Measurements from ENCODE around the gene CARD11.

The CARD11 gene

GRCh38 chr7:3075441-3075840 is 31.8 kb upstream of the CARD11 start:
- no peak for DNase-seq
- TF ChIP-seq CTCF (IDR thresholded peaks at IDR 0.05; ENCODE audit: low read depth, low read length) = no peak
- H3K27me3 ChIP-seq = no peaks in the 10 kb centered on the region
- H3K9me3 ChIP-seq = no peaks in the 10 kb centered on the region; the same call in 1 of the 2 replicates
- H3K4me3 ChIP-seq (ENCODE audit: low read depth, low read length) = no peak overlapping the region
- H3K36me3 ChIP-seq = no peaks in the 10 kb centered on the region
- no peaks in the 10 kb centered on the region for H3K4me1 ChIP-seq

GRCh38 chr7:3074459-3074821 is 30.8 kb upstream of the CARD11 start:
- no peak for DNase-seq
- Histone ChIP-seq H3K9me3 (no peaks in the 10 kb centered on the region; the same call in 1 of the 2 replicates), H3K27me3 (no peaks in the 10 kb centered on the region), H3K4me3 (ENCODE audit: low read depth, low read length) (no peak overlapping the region), H3K4me1 (no peaks in the 10 kb centered on the region), H3K36me3 (no peaks in the 10 kb centered on the region)
- TF ChIP-seq CTCF (IDR thresholded peaks at IDR 0.05; ENCODE audit: low read depth, low read length) = no peak

GRCh38 chr7:3073763-3074458 is 30.2 kb upstream of the CARD11 start:
- no peaks in the 10 kb centered on the region for H3K4me1 ChIP-seq
- DNase-seq = no peak
- no peaks in the 10 kb centered on the region for H3K36me3 ChIP-seq
- no peak for TF ChIP-seq CTCF (IDR thresholded peaks at IDR 0.05; ENCODE audit: low read depth, low read length)
- no peaks in the 10 kb centered on the region for H3K27me3 ChIP-seq
- H3K4me3 ChIP-seq (ENCODE audit: low read depth, low read length) = no peak overlapping the region
- no peaks in the 10 kb centered on the region; the same call in 1 of the 2 replicates for H3K9me3 ChIP-seq

- no peak for DNase-seq
- Histone ChIP-seq H3K4me1 (no peaks in the 10 kb centered on the region), H3K36me3 (no peaks in the 10 kb centered on the region), H3K4me3 (ENCODE audit: low read depth, low read length) (no peak overlapping the region), H3K9me3 (no peaks in the 10 kb centered on the region; the same call in 1 of the 2 replicates), H3K27me3 (no peaks in the 10 kb centered on the region)
- TF ChIP-seq CTCF (IDR thresholded peaks at IDR 0.05; ENCODE audit: low read depth, low read length) = no peak
Measured at GRCh38 chr7:3070908-3071307, 27.2 kb upstream of the CARD11 start.

- TF ChIP-seq CTCF (IDR thresholded peaks at IDR 0.05; ENCODE audit: low read depth, low read length) = no peak
- no peaks in the 10 kb centered on the region for H3K4me1 ChIP-seq
- H3K36me3 ChIP-seq = no peaks in the 10 kb centered on the region
- DNase-seq = no peak
- H3K4me3 ChIP-seq (ENCODE audit: low read depth, low read length) = no peak overlapping the region
- H3K27me3 ChIP-seq = no peaks in the 10 kb centered on the region
- no peaks in the 10 kb centered on the region; the same call in 1 of the 2 replicates for H3K9me3 ChIP-seq
Measured at GRCh38 chr7:3069771-3070449, 26.2 kb upstream of the CARD11 start.

GRCh38 chr7:3068530-3068929 is 24.9 kb upstream of the CARD11 start:
- Histone ChIP-seq H3K4me1 (no peaks in the 10 kb centered on the region), H3K9me3 (no peaks in the 10 kb centered on the region; the same call in 1 of the 2 replicates), H3K27me3 (no peaks in the 10 kb centered on the region), H3K4me3 (ENCODE audit: low read depth, low read length) (no peak overlapping the region), H3K36me3 (no peaks in the 10 kb centered on the region)
- DNase-seq = no peak
- TF ChIP-seq CTCF (IDR thresholded peaks at IDR 0.05; ENCODE audit: low read depth, low read length) = no peak

Measured in BE2C (cell line).